Subcutaneous preadipocyte (primary cell): ENCODE measurements around the gene PRG3. TPM values are rescaled to one million over a fixed set of nuclear protein-coding genes. Genes with fewer than 3 reads are reported as not detected.

Experiments used
- total RNA-seq: library from RNA; depleted of rRNA; stranded (reverse); fragments of >200 nt; gene quantifications from 2 replicates; pipeline ENCODE4 v1.2.3, GENCODE V29; 2012

PRG3 gene
- not detected in 2 replicates for total RNA-seq

GRCh38 chr11:57380975-57381374, at the start of gene PRG3:
Gene PRG3 (minus strand): TSS chr11:57381150. CDS start chr11:57380708, 442 bp downstream.

GRCh38 chr11:57426929-57427726, 46.2 kb upstream of the PRG3 start, which contains the start of gene SLC43A3:
Gene SLC43A3 (minus strand): TSS chr11:57427121. CDS start chr11:57426172, 949 bp downstream.

GRCh38 chr11:57390535-57390934, 9.6 kb upstream of the PRG3 start, which contains the start of gene PRG2:
Gene PRG2 (minus strand): TSS chr11:57390650. CDS start chr11:57389944, 706 bp downstream.

GRCh38 chr11:57338142-57338541, 42.8 kb downstream of the PRG3 start, which contains the start of gene P2RX3:
Gene P2RX3 (plus strand): TSS chr11:57338352. CDS start chr11:57338551, 199 bp downstream.

GRCh38 chr11:57335343-57336110, 45.4 kb downstream of the PRG3 start, which contains the start of gene SSRP1:
Gene SSRP1 (minus strand): TSS chr11:57335892. CDS start chr11:57335121, 771 bp downstream.

Other genes with a start within 250 kb of the PRG3 start
- not detected in 2 replicates for gene LRRC55, start 199.2 kb downstream of the PRG3 start, total RNA-seq
- not detected in 2 replicates for gene APLNR, start 143.9 kb downstream of the PRG3 start, total RNA-seq
- gene TNKS1BP1, start 56.2 kb downstream of the PRG3 start, total RNA-seq, result 72.5 and 73.9 TPM in 2 replicates
- 82.7 and 106 TPM in 2 replicates for gene SSRP1, start 45.3 kb downstream of the PRG3 start, total RNA-seq
- gene P2RX3, start 42.8 kb downstream of the PRG3 start, total RNA-seq, result not detected in 2 replicates
- gene PRG2, start 9.5 kb upstream of the PRG3 start, total RNA-seq, result not detected in 2 replicates
- gene SLC43A3, start 46.0 kb upstream of the PRG3 start, total RNA-seq, result 172 and 210 TPM in 2 replicates
- 0.39 and 1.5 TPM in 2 replicates for gene RTN4RL2, start 79.4 kb upstream of the PRG3 start, total RNA-seq
- 24.6 and 27.4 TPM in 2 replicates for gene SLC43A1, start 134.6 kb upstream of the PRG3 start, total RNA-seq
- gene TIMM10, start 149.6 kb upstream of the PRG3 start, total RNA-seq, result 30.9 and 33.4 TPM in 2 replicates
- not detected in 2 replicates for gene SMTNL1, start 156.4 kb upstream of the PRG3 start, total RNA-seq
- gene UBE2L6, start 186.5 kb upstream of the PRG3 start, total RNA-seq, result 53.0 and 104 TPM in 2 replicates
- gene SERPING1, start 216.5 kb upstream of the PRG3 start, total RNA-seq, result 6.5 and 48.9 TPM in 2 replicates